ENCODE data around the gene NMNAT1.
"Not testable (repeated sequence)": the region's sequence is repeated elsewhere in the genome, so short reads cannot be mapped to it uniquely, and the experiment has no call there.

Gene NMNAT1

DNA sequence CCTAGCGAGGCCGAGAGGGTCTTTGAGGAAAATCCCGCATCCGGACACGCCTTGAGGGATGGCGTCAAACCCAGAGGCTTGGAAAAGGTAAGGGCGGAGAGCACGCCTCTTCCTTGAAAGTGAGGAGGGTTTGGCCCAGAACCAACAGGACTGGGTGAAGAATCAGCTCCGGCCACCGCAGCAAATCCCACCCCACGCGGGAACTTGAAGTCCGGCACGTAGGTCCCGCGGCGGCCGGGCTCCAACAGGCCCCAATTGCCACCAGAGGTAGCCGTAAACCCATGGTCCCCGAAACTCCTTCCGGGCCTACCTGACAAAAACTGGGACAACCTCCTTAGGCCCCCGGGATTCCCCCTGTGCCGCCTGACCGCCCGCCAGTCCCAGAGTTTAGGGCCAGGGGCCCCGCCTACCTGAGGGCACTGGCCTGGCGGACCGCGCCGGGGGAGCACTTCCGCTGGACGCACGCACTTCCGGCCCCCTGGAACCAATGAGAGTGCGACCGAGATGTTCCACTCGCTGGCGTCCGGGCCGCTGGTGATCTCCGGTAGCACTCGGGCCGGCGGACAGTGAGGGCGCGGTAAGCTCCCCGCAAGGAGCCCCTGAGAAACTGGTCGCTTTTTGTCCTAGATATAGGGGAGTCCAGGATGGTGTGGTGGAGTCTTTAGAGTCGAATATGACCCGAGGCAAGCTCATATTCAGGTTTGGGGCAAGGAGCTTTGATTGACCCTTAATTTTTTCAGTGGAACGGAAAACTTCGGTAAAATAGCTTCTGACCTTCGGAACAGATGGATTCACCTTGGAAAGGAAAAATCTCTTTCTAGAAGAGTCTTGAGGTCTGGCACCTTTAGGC lies at the start of gene NMNAT1, which contains the start of gene LZIC:
Gene NMNAT1 (plus strand): TSS at position 537 of the 850 bp plus-strand sequence. CDS start 28,599 bp downstream, outside the sequence.
Gene LZIC (minus strand): TSS at position 453 of the 850 bp plus-strand sequence. CDS start 6,772 bp downstream, outside the sequence.
- peak; percentile 92 for DNase-seq

DNA sequence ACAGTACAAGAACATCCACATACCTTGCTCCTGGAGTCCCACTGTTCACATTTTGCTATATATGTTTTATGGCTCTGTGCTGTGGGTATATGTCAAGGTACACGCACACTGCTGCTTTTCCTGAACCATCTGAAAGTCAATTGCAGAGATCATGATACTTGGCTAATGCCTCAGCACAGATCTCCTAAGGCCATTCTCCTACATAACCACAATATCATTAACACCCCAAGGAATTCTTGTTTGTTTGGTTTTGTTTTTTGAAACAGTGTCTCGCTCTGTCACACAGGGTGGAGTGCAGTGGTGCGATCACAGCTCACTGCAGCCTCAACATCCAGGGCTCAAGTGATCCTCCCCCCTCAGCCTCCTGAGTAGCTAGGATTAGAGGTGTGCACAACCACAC lies 49.2 kb upstream of the NMNAT1 start:
- DNase-seq: no peak

DNA sequence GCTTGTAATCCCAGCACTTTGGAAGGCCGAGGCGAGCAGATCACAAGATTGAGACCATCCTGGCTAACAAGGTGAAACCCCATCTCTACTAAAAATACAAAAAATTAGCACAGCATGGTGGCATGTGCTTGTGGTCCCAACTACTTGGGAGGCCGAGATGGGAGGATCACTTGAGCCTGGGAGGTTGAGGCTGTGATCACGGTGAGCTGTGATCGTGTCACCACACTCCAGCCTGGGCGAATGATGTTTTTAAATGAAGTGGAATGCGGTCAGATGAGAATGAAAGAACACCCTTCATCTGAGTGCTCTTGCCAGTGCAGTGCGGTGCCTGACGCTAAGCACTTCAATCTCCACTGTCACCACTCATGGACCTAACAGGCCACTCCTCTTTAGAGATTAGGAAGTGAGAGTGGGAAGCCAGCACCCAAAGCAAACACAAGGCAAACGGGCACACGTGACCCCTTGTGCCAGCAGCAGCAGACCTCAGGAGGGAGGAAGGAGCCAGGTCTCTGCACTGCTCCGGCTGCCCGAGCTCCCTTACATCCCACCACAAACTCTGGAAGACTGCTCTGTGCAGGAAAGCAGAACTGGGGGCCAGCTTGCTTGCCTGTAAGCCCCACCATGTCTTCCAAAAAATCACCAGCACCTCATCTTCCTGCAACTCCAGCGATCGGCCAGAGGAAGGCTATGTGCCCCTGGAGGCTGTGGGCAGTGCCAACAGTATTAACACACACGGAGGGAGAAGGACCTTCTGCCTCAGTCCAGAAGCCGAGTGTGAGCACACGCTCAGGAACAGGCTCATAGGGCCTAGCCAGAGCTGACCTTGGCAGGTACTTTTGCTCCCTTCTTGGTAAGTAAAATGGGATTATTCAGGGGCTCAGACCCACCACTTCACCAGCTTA lies 42.9 kb upstream of the NMNAT1 start:
- no peak for DNase-seq

DNA sequence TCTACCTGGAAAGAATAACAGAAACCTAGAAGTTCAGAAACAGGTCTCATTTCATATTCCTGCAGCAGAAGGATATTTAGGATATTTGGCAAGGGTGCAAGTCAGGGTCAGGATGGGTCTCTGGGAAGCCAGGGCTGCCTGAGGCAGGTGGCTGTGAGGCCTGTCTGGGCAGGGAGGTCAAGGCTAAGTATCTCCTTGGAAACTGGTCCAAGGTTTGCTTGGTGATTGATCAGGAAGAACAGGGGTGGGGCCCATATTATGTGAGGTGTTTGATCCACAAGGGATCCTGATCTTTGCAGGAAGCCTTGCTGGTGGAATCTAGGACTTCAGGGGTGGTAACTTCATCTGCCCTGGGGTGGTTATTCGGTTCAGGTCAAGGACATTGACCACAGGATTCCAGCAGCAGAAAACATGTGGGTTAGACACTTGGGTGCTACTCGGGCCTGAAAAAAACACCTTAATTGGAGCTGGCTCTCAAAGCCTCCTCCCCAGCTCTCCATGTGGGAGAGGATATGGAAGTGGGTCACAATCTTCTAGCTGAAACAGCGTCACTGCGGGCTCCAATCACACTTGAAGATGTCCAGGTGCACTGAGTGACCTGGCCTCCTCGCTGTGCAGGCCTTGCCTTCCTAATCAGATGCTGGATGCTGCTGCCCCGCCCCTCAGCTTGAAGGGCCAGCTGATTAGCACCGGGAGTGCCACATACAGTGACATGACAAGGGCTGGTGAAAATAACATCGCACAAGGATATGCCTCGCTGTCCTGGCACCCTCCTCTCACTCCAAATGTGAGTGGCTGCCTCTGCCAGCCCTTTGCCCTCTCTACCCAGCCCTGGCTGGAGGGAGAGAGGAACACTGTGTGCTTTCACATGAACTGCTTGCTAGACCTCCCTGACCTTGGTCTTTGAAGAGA lies 41.9 kb upstream of the NMNAT1 start:
- no peak for DNase-seq

DNA sequence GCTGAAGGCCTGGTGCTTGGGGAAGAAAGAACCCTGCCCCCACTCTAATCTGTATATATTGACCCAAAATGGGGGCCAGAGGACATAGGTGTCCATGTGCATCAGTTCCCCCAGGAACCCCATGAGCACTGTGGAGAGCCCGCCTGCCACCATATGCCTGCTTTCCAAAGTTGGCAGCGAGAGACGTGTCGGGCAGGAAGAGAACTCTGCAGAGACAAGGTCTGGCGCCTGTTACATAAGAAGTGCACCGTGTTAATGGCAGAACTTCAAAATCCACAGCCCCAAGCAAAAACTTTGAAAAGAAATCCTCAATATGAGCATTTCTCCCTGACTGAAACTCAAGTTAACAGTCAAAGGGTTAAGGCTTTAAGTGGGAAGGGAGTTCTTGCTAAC lies 41.2 kb upstream of the NMNAT1 start:
- no peak for DNase-seq

DNA sequence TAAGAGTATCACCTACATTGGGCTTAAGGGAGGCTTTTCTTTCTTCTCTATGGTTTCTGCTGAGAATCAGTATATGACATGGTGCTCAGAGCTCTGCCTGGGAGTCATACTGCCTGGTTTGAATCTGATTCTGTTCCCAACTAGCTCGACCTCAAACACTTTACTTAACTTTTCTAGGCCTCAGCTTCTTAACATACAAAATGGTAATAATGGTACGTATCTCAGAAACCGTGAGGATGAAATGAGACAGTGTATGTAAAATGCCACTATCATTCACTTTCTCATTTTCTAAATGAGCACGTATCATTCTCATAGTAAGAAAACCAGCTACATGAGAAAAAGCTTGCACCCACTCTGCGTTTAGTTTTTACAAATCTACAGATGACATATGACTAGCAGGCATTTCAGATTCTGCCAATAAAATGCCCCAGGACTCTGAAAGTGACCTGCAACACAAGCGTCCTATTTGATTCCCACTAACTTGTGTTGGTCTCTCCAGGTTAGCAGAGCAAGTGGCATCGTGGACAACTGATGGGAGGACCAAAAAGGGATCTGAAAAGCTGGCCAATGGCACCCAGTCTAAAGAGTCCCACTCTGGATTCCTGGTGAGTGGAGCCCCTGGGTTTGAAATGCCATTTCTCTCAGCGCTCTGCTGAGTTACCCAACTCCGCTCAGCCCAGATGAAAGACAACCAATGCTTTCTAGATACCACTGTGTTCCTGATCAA lies 39.3 kb upstream of the NMNAT1 start:
- peak; percentile 19 for DNase-seq

DNA sequence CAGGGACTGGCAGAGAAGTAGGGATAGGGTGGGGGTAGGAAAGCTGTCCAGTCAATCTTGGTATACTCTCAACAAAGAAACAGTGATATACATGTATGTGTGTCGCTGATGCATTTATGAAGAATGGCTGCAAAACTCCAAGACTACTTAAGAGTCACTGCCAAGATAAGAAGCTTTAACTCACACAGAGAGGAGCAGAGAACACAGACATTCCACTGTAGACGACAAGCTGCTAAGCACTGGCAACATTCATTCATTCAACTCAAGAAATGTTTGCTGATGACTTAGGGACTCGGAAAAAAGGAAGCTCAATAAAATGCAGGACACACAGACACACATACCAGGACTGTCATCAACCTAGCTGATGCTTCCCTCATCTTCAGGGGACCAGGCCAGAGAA lies 38.7 kb upstream of the NMNAT1 start:
- no peak for DNase-seq

DNA sequence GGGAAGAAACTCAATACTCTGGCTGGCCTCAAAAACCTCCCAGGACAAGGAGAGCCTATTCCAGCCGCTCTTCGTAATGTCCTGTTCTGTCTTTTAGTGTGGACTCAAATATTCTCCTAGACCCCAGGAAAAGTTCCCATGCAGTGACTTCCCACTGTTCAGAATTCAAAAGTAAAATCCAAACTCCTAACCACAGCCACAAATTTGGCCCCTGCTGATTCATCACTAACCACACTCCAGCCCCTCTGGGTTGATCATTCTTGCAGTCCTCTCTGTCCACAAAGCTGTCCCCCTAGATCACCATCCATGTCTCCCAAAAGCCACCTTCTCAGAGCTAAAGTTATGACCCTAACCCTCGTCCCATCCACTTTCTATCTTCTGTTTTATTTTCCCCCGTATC lies 38.3 kb upstream of the NMNAT1 start:
- no peak for DNase-seq

DNA sequence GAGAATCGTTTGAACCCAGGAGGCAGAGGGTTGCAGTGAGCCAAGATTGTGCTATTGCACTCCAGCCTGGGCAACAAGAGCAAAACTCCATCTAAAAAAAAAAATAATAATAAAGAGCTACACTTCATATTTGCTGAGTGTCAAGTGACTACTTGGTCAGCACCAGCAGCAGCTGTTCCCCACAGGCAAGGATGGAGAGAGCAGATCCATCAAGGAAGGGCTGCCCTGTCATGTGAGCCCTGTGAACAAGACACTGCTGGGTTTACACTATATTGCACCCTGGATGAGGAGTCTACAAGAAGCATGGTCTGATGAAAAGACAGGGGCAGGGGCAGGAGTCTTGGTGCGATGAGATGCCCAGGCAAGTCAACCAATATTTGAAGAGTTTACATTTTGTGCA lies 36.8 kb upstream of the NMNAT1 start:
- no peak for DNase-seq

DNA sequence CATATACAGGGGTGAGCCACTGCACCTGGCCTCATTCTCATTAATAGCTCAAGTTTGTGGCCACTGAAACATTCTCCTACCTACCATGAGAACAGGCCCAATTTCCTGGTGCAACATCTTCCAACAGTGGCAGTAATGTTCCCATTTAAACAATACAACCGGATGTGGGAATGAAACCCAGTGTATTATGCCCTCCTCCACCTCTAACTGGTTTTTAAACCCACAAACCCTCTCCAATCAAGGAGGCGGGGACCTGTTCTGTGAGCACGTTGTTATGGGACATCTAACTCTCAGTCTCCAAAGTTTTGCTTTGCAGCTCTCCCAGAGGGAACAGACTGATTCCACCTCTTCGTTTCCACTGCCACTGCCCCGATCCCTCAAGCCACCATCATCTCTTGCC lies 35.8 kb upstream of the NMNAT1 start:
- no peak for DNase-seq

DNA sequence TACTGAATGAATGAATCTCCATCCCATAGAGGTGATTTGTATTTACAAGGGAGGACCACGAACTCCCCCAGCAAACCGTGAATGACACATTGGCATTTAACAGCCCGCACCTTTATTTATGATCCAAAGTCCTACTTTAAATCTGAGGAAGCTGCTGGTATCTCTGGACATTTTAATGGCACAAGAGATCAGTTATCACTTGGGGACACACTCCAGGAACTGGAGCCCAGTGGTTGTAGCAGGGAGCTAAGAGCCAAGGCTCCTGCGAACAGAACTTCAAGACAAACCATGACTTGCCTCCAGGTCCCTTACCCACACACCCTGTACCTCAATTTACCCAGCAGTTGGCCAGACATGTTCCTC lies 34.4 kb upstream of the NMNAT1 start:
- no peak for DNase-seq

DNA sequence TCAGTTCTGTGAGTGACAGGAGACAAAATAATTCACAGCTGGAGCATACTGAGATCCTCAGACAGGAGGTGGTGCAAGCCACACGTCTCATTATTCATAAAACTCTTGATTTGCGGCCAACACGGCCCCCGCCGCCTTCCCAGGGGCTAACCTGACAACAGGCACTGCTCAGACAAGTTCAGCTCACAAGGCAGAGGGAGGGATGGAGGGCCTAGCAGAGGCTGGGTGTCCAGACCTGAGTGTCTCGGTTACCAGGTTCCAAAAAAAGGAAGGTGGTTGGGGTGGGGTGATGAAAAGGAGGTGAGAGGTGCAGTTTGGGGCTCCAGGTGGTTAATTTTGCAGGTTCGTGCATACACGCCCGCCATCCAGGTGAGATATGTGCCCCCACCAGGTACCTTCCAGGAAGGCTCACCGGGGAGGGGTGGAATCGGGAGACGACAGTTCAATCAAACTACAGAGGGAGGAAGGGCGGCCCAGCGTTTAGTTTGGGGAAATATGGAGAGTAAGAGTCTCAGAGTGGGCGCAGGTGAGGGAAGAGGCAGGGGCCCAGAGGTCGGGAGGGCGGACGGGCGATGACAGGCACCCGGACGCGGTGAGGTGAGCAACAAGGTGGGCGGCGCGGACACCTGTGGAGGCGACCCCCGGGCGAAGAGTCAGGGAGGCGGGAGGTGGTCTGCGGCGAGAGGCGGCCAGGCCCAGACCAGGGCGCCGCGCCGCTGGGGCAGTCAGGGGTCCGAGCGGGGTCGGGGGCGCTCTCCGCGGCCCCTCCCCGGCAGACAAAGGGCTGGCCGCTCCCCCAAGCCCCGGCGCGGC lies 33.8 kb upstream of the NMNAT1 start:
- peak; percentile 44 for DNase-seq

DNA sequence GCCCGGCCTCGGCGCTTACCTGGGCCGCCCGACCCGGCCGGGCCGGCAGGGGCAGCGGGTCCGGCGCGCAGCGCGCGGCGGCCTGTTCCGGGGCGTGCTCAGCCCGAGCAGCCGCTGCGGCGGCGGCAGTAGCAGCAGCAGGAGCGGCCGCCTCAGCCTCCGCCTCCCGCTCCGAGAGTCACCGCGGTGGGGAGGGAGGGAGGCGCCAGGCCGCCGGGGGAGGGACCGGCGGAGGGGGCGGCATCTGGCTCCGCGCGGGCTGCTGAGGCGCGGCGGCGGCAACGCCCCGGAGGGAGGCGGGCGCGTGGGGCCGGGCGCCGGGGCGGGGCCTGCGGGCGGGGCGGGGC lies 33.2 kb upstream of the NMNAT1 start, which contains the start of gene CTNNBIP1:
Gene CTNNBIP1 (minus strand): TSS at position 194 of the 347 bp plus-strand sequence. CDS start 38,205 bp downstream, outside the sequence.
- DNase-seq: no peak

DNA sequence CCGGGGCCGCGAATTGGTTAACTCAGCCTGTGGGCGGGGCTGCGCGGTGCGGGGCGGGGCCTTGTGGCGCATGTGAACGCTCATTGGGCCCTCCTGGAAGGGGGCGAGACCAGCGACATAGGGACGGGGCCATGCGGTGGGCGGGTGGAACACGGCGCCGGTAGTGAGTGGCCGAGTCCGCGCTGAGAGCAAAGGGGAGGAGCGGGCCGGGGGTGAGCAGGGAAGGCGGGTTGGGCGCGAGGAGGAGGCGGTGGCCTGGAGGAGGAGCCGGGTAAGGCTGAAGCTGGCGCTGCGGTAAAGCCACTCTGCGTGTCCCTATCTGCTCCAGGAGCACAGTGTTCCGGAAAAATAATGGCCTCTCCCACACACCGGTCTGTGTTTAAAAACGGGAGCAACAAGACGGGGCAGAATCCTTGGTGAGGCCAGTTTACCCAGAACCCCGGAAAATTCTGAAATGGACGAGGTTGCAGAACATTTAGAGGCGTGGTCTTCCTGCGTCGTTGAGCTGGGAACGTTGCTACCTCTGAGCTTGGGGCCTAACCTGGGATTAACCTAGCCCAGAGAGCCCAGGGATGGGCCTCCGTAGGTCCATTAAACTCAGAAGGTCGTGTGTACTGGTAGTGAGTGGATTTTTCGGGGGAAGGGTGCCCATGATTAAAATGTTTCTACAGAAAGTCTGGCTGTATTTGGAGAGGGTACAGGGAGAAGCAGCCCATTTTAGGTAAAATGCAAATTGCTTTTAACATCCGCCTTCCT lies 32.7 kb upstream of the NMNAT1 start:
- peak; percentile 100 for DNase-seq

DNA sequence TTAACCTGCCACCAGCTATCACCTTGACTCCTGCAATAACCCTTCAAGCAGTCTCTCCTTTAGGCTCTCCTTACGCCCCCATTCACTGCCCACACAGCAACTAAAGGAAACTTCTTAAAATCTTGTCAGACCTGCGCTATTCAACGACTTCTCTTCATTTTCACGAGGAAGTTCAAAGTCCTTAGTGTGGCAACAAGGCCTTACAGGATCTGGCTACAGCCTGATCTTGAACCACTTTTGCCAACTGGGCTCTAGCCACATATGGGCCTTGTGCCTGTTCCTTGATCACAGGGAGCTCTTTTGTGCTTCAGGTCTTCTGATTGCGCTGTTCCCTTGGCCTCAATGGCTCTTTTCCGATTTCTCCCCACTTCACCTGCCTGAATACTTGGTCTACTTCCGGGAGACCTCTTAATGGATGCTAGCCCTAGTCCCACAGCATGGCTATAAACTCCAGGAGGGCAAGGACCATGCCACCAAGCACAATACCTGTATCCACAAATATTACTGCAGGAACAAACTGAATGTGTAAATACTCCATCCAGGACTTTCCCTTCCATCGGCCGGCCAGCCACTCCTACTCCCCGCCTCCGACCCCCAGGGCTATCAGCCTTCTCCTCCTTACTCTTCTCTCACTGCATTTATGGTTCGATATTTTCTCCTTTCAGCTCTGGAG lies 30.9 kb upstream of the NMNAT1 start:
- DNase-seq: no peak

DNA sequence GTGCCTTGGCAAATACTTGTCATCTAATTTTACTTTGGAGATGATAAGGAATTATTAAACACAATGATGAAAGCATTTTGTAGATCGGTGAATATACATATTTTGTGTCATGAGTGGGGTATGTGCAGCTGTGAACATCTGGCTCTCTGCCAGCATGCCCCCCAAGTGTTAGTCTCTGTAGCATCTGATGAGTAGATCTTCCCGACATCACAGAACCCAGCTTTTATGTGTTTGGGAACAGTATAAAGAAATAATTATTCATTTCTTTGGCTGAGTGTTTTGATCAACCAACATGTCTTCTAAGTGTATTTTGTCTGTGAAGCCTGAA lies 28.7 kb upstream of the NMNAT1 start:
- DNase-seq: no peak

DNA sequence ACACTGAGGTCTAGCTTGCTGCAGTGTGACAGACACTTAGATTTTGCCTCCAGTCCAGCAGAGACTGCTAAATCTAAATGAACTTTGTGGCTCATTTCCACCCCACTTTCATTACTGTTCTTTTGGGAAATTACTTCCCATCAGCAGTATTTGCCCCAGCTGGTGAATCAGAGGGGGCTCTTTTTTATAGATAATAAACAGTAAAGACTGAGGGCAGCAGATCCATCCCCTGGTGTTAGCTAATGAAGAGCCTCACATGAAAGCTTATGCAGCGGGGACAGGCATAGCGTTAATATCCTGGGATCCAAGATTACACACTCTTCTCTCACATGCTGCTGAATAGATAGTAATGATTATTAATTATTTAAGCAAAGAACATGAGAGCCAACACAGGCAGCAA lies 26.8 kb upstream of the NMNAT1 start:
- DNase-seq: no peak

DNA sequence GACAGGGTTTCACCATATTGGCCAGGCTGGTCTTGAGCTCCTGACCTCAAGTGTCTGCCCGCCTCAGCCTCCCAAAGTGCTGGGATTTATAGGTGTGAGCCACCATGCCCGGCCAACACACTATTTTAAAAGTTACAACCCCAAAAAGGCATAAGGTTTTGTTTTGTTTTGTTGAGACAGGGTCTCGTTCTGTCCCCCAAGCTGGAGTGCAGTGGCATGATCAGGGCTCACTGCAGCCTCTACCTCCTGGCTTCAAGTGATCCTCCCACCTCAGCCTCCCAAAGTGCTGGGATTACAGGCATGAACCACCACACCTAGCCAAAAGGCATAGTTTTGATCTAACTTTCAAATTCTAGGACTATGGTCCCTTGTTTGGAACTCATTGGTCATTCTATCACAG lies 25.8 kb upstream of the NMNAT1 start:
- DNase-seq: not testable (repeated sequence)

DNA sequence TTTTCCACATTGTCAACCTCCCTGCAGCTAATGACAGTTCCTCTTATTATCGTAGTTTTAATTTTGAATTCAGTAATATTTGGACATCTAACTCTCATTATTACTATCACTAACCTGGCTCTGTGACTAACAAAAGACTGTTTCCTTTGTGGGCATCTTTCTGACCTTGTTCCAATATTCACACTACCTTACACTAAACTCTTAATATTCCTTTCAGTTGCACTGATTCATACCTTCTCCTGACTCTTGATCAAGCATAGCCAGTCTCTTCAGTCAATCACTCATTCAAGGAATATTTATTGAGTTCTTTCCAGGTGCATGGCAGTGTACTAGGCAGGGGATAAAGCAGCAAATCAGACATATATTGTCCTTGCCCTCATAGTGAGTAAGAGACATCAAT lies 25.4 kb upstream of the NMNAT1 start:
- no peak for DNase-seq

DNA sequence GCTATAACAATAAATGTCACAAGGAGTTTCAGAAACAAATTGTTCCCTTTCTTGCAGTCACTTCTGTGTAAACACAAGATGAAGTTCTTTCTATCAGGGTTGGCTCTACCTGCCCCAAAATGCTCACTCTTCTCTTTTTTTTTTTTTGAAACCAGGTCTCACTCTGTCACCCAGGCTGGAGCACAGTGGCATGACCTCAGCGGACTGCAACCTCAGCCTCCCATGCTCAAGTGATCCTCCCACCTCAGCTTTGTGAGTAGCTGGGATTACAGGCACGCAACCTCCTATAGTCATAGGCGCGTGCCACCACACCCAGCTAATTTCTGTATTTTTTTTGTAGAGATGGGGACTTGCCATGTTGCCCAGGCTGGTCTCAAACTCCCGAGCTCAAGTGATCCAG lies 22.7 kb upstream of the NMNAT1 start:
- DNase-seq: no peak
